Tibial nerve (tissue), 4 donors: ENCODE results near the gene RAB36.

Experiments used
- EP300 ChIP-seq, 2 donors: sonication (generic); formaldehyde crosslinking; IDR thresholded peaks; one replicate each; pipeline ENCODE4 v1.6.1; 2017; ENCODE audit warnings: antibody characterized with exemption in 2 of 2, mild to moderate bottlenecking in 1 of 2
- POLR2A ChIP-seq, 2 donors: fragments of 450-650 bp; IDR thresholded peaks; one replicate each; pipeline ENCODE4 v1.6.1; 2017; ENCODE audit warnings: antibody characterized with exemption in 2 of 2, mild to moderate bottlenecking in 2 of 2, moderate library complexity in 2 of 2
- TF ChIP-seq, protein P1 (sequence below), 5 experiments: fragments of 200-600 bp in 3 of 5; fragments of 450-650 bp in 2 of 5; sonication (generic) in 3 of 5; IDR thresholded peaks; one replicate each; pipeline ENCODE4 v1.5.1; 2016 to 2019; ENCODE audit warnings: antibody characterized with exemption in 5 of 5, mild to moderate bottlenecking in 3 of 5, moderate library complexity in 2 of 5

DNA sequence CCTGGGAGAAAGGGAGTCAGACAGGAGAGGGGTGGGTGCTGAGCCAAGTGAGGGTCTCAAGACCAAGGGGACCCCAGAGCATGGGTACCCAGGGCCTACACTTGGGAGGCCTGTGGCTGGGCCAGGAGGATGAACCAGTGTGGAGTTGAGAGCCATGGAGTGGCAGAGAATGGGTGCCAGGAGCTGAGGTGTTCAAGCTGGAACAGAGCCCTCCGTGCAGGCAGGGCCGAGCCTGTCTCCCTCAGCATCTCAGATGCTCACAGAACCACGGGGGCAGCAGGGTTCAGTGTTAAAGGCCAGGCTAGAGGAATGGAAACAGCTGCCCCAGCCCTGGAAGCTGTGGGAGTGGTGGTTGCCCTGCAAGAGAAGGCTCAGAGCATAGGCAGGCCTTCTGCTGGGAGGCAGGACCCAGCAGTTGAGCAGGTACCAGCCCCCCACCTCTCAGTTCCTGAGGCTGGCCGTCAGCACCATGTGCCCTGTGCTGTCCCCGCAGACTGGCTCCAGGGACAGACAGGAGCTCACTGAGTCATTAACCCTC is 35.8 kb upstream of the RAB36 start:
- TF ChIP-seq POLR2A (IDR thresholded peaks at IDR 0.05), result no peak
- TF ChIP-seq, protein P1, sequence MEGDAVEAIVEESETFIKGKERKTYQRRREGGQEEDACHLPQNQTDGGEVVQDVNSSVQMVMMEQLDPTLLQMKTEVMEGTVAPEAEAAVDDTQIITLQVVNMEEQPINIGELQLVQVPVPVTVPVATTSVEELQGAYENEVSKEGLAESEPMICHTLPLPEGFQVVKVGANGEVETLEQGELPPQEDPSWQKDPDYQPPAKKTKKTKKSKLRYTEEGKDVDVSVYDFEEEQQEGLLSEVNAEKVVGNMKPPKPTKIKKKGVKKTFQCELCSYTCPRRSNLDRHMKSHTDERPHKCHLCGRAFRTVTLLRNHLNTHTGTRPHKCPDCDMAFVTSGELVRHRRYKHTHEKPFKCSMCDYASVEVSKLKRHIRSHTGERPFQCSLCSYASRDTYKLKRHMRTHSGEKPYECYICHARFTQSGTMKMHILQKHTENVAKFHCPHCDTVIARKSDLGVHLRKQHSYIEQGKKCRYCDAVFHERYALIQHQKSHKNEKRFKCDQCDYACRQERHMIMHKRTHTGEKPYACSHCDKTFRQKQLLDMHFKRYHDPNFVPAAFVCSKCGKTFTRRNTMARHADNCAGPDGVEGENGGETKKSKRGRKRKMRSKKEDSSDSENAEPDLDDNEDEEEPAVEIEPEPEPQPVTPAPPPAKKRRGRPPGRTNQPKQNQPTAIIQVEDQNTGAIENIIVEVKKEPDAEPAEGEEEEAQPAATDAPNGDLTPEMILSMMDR (IDR thresholded peaks at IDR 0.05), result no peak
- TF ChIP-seq EP300 (IDR thresholded peaks at IDR 0.05), result no peak
